GM19468 (cell line): ENCODE measurements around the gene SEMA4F.
"Not testable (repeated sequence)": the region's sequence is repeated elsewhere in the genome, so short reads cannot be mapped to it uniquely, and the experiment has no call there.

Experiments
- ATAC-seq: cut with Tn5 transposase; IDR thresholded peaks from one replicate; pipeline ENCODE4 v1.9.1; 2021; ENCODE audit warnings: mild to moderate bottlenecking, moderate library complexity, moderate number of reproducible peaks; ENCODE audit not compliant: unreplicated experiment; ENCODE audit errors: extremely low read depth

The SEMA4F gene

GRCh38 chr2:74653985-74654882 is at the start of gene SEMA4F:
TSS of gene SEMA4F (plus strand) at chr2:74654247. CDS start at chr2:74654377, 130 bp downstream.
- ATAC-seq: peak; percentile 99

- ATAC-seq: no peak
Measured at GRCh38 chr2:74606927-74607326, 47.1 kb upstream of the SEMA4F start.

GRCh38 chr2:74617122-74617521 is 36.9 kb upstream of the SEMA4F start:
- no peak for ATAC-seq

- no peak for ATAC-seq
Measured at GRCh38 chr2:74618410-74619083, 35.5 kb upstream of the SEMA4F start.

GRCh38 chr2:74619651-74620297 is 34.3 kb upstream of the SEMA4F start:
- ATAC-seq: peak; percentile 60

- ATAC-seq: no peak
Measured at GRCh38 chr2:74620671-74621070, 33.4 kb upstream of the SEMA4F start.

GRCh38 chr2:74625658-74626425 is 28.2 kb upstream of the SEMA4F start:
- no peak for ATAC-seq

- ATAC-seq: no peak
Measured at GRCh38 chr2:74628538-74629105, 25.4 kb upstream of the SEMA4F start.

- not testable (repeated sequence) for ATAC-seq
Measured at GRCh38 chr2:74630454-74630853, 23.6 kb upstream of the SEMA4F start.

GRCh38 chr2:74632209-74632938 is 21.7 kb upstream of the SEMA4F start:
- no peak for ATAC-seq

- no peak for ATAC-seq
Measured at GRCh38 chr2:74632939-74633312, 21.1 kb upstream of the SEMA4F start.

- ATAC-seq: no peak
Measured at GRCh38 chr2:74639550-74639949, 14.5 kb upstream of the SEMA4F start.

- ATAC-seq: no peak
Measured at GRCh38 chr2:74645344-74645743, 8.7 kb upstream of the SEMA4F start.

GRCh38 chr2:74646201-74646600 is 7.8 kb upstream of the SEMA4F start:
- ATAC-seq: no peak

GRCh38 chr2:74646834-74647482 is 7.1 kb upstream of the SEMA4F start:
- no peak for ATAC-seq

- ATAC-seq: no peak
Measured at GRCh38 chr2:74648009-74648443, 6.0 kb upstream of the SEMA4F start, which contains the start of gene M1AP. TSS of gene M1AP (minus strand) at chr2:74648330. CDS start at chr2:74640275, 8,055 bp downstream.

GRCh38 chr2:74653589-74653984 is 460 bp upstream of the SEMA4F start:
- no peak for ATAC-seq

GRCh38 chr2:74655579-74655978 is 1.5 kb downstream of the SEMA4F start:
- no peak for ATAC-seq

GRCh38 chr2:74658516-74658915 is 4.5 kb downstream of the SEMA4F start:
- no peak for ATAC-seq
